ENCODE results near the gene MAML2.

- TF ChIP-seq, protein P1, sequence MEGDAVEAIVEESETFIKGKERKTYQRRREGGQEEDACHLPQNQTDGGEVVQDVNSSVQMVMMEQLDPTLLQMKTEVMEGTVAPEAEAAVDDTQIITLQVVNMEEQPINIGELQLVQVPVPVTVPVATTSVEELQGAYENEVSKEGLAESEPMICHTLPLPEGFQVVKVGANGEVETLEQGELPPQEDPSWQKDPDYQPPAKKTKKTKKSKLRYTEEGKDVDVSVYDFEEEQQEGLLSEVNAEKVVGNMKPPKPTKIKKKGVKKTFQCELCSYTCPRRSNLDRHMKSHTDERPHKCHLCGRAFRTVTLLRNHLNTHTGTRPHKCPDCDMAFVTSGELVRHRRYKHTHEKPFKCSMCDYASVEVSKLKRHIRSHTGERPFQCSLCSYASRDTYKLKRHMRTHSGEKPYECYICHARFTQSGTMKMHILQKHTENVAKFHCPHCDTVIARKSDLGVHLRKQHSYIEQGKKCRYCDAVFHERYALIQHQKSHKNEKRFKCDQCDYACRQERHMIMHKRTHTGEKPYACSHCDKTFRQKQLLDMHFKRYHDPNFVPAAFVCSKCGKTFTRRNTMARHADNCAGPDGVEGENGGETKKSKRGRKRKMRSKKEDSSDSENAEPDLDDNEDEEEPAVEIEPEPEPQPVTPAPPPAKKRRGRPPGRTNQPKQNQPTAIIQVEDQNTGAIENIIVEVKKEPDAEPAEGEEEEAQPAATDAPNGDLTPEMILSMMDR (conservative IDR thresholded peaks at IDR 0.05): no peak
- no peak for TF ChIP-seq EZH2 (IDR thresholded peaks at IDR 0.05; ENCODE audit: low read depth)
Observed at GRCh38 chr11:96265220-96265737, 77.7 kb downstream of the MAML2 start.

Measured in PC-9 (cell line).